ENCODE results near the gene TCEANC. TPM values are rescaled to one million over a fixed set of nuclear protein-coding genes. Genes with fewer than 3 reads are reported as not detected.
"Not testable (repeated sequence)": the region's sequence is repeated elsewhere in the genome, so short reads cannot be mapped to it uniquely, and the experiment has no call there.

TCEANC gene
- polyA plus RNA-seq, 1 donor from 2014 or later, result 5.0 TPM

DNA sequence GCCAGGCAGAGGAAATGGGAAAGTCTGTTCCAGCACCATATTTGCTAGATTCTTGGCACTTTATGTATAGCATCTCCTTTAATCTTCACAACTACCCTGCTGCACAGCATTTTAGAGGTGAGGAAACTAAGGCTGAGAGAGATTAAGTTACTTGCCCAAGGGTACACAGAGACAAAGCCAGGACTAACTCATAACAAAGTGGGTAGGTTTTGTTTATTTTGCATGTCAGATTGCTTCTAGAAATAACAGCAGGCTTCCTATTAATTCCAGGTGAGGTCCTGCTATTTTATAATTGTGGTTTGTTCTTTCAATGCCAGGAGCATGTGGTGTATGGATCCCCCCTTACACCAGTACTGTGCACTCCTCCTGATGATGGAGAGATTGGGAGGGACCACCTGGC, 15.0 kb downstream of the TCEANC start:
- H3K36me3 ChIP-seq (ENCODE audit: insufficient read depth, low read length), result no peaks in the 10 kb centered on the region
- H3K4me2 ChIP-seq (ENCODE audit: low read length), result no peak overlapping the region
- H3K4me3 ChIP-seq (ENCODE audit: low read length), result no peak overlapping the region
- H3F3A ChIP-seq (ENCODE audit: insufficient read depth, low read length, poor library complexity, severe bottlenecking), result no peaks in the 10 kb centered on the region
- H4K20me1 ChIP-seq (ENCODE audit: insufficient read depth), result no peaks in the 10 kb centered on the region
- no peak overlapping the region for H3K27ac ChIP-seq (ENCODE audit: low read length)
- H3K9ac ChIP-seq (ENCODE audit: low read length), result no peak overlapping the region
- no peaks in the 10 kb centered on the region for H3K9me3 ChIP-seq (ENCODE audit: low read length)
- H3K9me2 ChIP-seq (ENCODE audit: insufficient read depth, low read length), result no peaks in the 10 kb centered on the region
- no peaks in the 10 kb centered on the region for H3K27me3 ChIP-seq (ENCODE audit: insufficient read depth, low read depth, low read length)
- TF ChIP-seq RAD21 (conservative IDR thresholded peaks at IDR 0.05) (no peak), MXI1 (conservative IDR thresholded peaks at IDR 0.05; ENCODE audit: poor library complexity, severe bottlenecking) (no peak), POLR2AphosphoS5 (IDR thresholded peaks at IDR 0.05) (no peak), EZH2 (IDR thresholded peaks at IDR 0.05; ENCODE audit: borderline replicate concordance, insufficient read depth, low read length, poor library complexity, severe bottlenecking) (no peak)
- no peak overlapping the region for H2AFZ ChIP-seq (ENCODE audit: low read depth, low read length)
- H3K79me2 ChIP-seq (replicated peaks; ENCODE audit: insufficient read depth, low read length), result no peaks in the 10 kb centered on the region

DNA sequence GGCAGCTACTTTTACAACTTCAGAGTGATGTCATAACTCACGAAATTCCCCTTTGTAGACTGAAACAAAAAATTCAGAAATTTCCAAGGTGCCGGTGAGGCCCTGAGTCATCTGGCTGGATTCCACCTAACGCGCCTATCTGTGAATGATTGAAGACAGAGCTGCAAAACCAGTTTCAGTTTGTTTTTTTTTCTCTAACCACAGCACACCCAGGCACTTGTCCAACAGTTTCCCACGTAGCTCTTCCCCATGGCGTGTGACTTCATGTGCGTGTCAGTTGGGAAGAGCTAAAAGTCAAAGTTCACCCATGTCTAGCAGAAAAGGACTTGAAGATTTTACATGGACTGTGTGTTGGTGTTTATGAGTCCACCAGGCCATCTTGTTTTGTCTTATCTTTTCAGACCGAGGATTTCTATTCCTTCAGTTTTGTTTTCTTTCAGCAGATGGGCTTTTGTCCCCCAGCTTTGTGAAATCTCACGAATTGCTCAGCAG, 16.4 kb downstream of the TCEANC start:
- Histone ChIP-seq H3K9me2 (ENCODE audit: insufficient read depth, low read length) (no peaks in the 10 kb centered on the region), H3K4me2 (ENCODE audit: low read length) (no peak overlapping the region), H2AFZ (ENCODE audit: low read depth, low read length) (no peak overlapping the region), H3K79me2 (replicated peaks; ENCODE audit: insufficient read depth, low read length) (no peaks in the 10 kb centered on the region), H4K20me1 (ENCODE audit: insufficient read depth) (no peaks in the 10 kb centered on the region), H3K9me3 (ENCODE audit: low read length) (no peaks in the 10 kb centered on the region), H3K36me3 (ENCODE audit: insufficient read depth, low read length) (no peaks in the 10 kb centered on the region), H3K27me3 (ENCODE audit: insufficient read depth, low read depth, low read length) (no peaks in the 10 kb centered on the region), H3F3A (ENCODE audit: insufficient read depth, low read length, poor library complexity, severe bottlenecking) (no peaks in the 10 kb centered on the region), H3K27ac (ENCODE audit: low read length) (no peak overlapping the region), H3K4me3 (ENCODE audit: low read length) (no peak overlapping the region), H3K9ac (ENCODE audit: low read length) (no peak overlapping the region)
- TF ChIP-seq POLR2AphosphoS5 (IDR thresholded peaks at IDR 0.05) (no peak), TAF1 (IDR thresholded peaks at IDR 0.05; ENCODE audit: low read depth) (no peak), MXI1 (conservative IDR thresholded peaks at IDR 0.05; ENCODE audit: poor library complexity, severe bottlenecking) (no peak), EP300 (conservative IDR thresholded peaks at IDR 0.05; ENCODE audit: poor library complexity, severe bottlenecking) (no peak), SMC3 (conservative IDR thresholded peaks at IDR 0.05; ENCODE audit: poor library complexity) (no peak), RAD21 (conservative IDR thresholded peaks at IDR 0.05) (no peak), EZH2 (IDR thresholded peaks at IDR 0.05; ENCODE audit: borderline replicate concordance, insufficient read depth, low read length, poor library complexity, severe bottlenecking) (no peak)
- TF ChIP-seq, protein P1, sequence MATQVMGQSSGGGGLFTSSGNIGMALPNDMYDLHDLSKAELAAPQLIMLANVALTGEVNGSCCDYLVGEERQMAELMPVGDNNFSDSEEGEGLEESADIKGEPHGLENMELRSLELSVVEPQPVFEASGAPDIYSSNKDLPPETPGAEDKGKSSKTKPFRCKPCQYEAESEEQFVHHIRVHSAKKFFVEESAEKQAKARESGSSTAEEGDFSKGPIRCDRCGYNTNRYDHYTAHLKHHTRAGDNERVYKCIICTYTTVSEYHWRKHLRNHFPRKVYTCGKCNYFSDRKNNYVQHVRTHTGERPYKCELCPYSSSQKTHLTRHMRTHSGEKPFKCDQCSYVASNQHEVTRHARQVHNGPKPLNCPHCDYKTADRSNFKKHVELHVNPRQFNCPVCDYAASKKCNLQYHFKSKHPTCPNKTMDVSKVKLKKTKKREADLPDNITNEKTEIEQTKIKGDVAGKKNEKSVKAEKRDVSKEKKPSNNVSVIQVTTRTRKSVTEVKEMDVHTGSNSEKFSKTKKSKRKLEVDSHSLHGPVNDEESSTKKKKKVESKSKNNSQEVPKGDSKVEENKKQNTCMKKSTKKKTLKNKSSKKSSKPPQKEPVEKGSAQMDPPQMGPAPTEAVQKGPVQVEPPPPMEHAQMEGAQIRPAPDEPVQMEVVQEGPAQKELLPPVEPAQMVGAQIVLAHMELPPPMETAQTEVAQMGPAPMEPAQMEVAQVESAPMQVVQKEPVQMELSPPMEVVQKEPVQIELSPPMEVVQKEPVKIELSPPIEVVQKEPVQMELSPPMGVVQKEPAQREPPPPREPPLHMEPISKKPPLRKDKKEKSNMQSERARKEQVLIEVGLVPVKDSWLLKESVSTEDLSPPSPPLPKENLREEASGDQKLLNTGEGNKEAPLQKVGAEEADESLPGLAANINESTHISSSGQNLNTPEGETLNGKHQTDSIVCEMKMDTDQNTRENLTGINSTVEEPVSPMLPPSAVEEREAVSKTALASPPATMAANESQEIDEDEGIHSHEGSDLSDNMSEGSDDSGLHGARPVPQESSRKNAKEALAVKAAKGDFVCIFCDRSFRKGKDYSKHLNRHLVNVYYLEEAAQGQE (IDR thresholded peaks at IDR 0.05; ENCODE audit: borderline replicate concordance), result no peak
- TF ChIP-seq, protein P2, sequence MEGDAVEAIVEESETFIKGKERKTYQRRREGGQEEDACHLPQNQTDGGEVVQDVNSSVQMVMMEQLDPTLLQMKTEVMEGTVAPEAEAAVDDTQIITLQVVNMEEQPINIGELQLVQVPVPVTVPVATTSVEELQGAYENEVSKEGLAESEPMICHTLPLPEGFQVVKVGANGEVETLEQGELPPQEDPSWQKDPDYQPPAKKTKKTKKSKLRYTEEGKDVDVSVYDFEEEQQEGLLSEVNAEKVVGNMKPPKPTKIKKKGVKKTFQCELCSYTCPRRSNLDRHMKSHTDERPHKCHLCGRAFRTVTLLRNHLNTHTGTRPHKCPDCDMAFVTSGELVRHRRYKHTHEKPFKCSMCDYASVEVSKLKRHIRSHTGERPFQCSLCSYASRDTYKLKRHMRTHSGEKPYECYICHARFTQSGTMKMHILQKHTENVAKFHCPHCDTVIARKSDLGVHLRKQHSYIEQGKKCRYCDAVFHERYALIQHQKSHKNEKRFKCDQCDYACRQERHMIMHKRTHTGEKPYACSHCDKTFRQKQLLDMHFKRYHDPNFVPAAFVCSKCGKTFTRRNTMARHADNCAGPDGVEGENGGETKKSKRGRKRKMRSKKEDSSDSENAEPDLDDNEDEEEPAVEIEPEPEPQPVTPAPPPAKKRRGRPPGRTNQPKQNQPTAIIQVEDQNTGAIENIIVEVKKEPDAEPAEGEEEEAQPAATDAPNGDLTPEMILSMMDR (IDR thresholded peaks at IDR 0.05; ENCODE audit: poor library complexity, severe bottlenecking), result no peak

DNA sequence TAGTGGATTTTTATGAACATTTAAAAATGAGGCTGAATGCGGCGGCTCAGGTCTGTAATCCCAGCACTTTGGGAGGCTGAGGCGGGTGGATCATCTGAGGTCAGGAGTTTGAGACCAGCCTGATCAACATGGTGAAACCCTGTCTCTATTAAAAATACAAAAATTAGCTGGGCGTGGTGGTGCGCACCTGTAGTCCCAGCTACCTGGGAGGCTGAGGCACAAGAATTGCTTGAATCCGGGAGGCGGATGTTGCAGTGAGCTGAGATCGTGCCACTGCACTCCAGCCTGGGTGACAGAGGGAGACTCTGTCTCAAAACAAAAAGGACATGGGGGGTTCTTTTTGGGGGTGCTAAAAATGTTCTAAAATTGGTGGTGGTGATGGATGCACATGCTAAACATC, 16.8 kb downstream of the TCEANC start:
- H3K79me2 ChIP-seq (replicated peaks; ENCODE audit: insufficient read depth, low read length); H3K4me3 ChIP-seq (ENCODE audit: low read length); H3F3A ChIP-seq (ENCODE audit: insufficient read depth, low read length, poor library complexity, severe bottlenecking); H3K9ac ChIP-seq (ENCODE audit: low read length); H3K9me2 ChIP-seq (ENCODE audit: insufficient read depth, low read length); H3K4me2 ChIP-seq (ENCODE audit: low read length); H4K20me1 ChIP-seq (ENCODE audit: insufficient read depth); H3K36me3 ChIP-seq (ENCODE audit: insufficient read depth, low read length); H2AFZ ChIP-seq (ENCODE audit: low read depth, low read length); H3K27me3 ChIP-seq (ENCODE audit: insufficient read depth, low read depth, low read length); H3K9me3 ChIP-seq (ENCODE audit: low read length); H3K27ac ChIP-seq (ENCODE audit: low read length): not testable (repeated sequence)
